Measurements from ENCODE around the gene OR8I2.
"Not testable (repeated sequence)": the region's sequence is repeated elsewhere in the genome, so short reads cannot be mapped to it uniquely, and the experiment has no call there.

The OR8I2 gene

GRCh38 chr11:56093008-56093407, at the start of gene OR8I2:
Gene OR8I2, plus strand, starts transcription at chr11:56093308. Its CDS starts 0 bp downstream, at chr11:56093308.
- DNase-seq: no peak

GRCh38 chr11:56045538-56045937, 47.6 kb upstream of the OR8I2 start:
- no peak for DNase-seq

- DNase-seq: no peak
Measured at GRCh38 chr11:56048480-56048879, 44.6 kb upstream of the OR8I2 start.

GRCh38 chr11:56049487-56049886, 43.6 kb upstream of the OR8I2 start:
- DNase-seq: no peak

- DNase-seq: not testable (repeated sequence)
Measured at GRCh38 chr11:56056366-56056765, 36.7 kb upstream of the OR8I2 start.

- DNase-seq: not testable (repeated sequence)
Measured at GRCh38 chr11:56057661-56058237, 35.4 kb upstream of the OR8I2 start.

- not testable (repeated sequence) for DNase-seq
Measured at GRCh38 chr11:56058260-56058780, 34.8 kb upstream of the OR8I2 start.

- no peak for DNase-seq
Measured at GRCh38 chr11:56066980-56067379, 26.1 kb upstream of the OR8I2 start.

GRCh38 chr11:56089697-56090096, 3.4 kb upstream of the OR8I2 start:
- DNase-seq: no peak

- no peak for DNase-seq
Measured at GRCh38 chr11:56103210-56103737, 10.2 kb downstream of the OR8I2 start, which contains the start of gene OR8H2. Gene OR8H2, plus strand, starts transcription at chr11:56103687. Its CDS starts 1,356 bp downstream, at chr11:56105043.

GRCh38 chr11:56122073-56122472, 29.0 kb downstream of the OR8I2 start, which contains the start of gene OR8H3:
Gene OR8H3, plus strand, starts transcription at chr11:56122373. Its CDS starts 0 bp downstream, at chr11:56122373.
- DNase-seq: no peak

- no peak for DNase-seq
Measured at GRCh38 chr11:56140151-56140661, 47.1 kb downstream of the OR8I2 start, which contains the start of gene OR8J3. Gene OR8J3, minus strand, starts transcription at chr11:56140201. Its CDS starts 2,483 bp downstream, at chr11:56137718.

- not testable (repeated sequence) for DNase-seq
Measured at GRCh38 chr11:56143681-56144080, 50.6 kb downstream of the OR8I2 start.
